Rectal smooth muscle tissue (tissue), 1 donor: ENCODE data around the gene CD68.

Experiments
- H3K27ac ChIP-seq: one replicate; pipeline ENCODE4 v1.7.0; 2013; ENCODE audit warnings: low read depth, low read length, inconsistent platforms
- H3K27me3 ChIP-seq: one replicate; pipeline ENCODE4 v1.7.0; 2013; ENCODE audit warnings: low read length; ENCODE audit not compliant: control insufficient read depth, insufficient read depth
- H3K36me3 ChIP-seq: one replicate; pipeline ENCODE4 v1.7.0; 2013; ENCODE audit warnings: low read length; ENCODE audit not compliant: control insufficient read depth, insufficient read depth
- H3K4me1 ChIP-seq: one replicate; pipeline ENCODE4 v1.7.0; 2013; ENCODE audit warnings: low read length; ENCODE audit not compliant: control insufficient read depth, insufficient read depth
- H3K4me3 ChIP-seq: one replicate; pipeline ENCODE4 v1.7.0; 2013; ENCODE audit warnings: low read length
- H3K9ac ChIP-seq: one replicate; pipeline ENCODE4 v1.7.0; 2013; ENCODE audit warnings: low read length

Gene CD68

GRCh38 chr17:7576432-7576937, 3.0 kb upstream of the CD68 start:
- Histone ChIP-seq H3K4me3 (no peak overlapping the region), H3K9ac (no peak overlapping the region), H3K36me3 (peaks cover 55% of the 10 kb centered on the region), H3K27ac (no peak overlapping the region), H3K27me3 (no peaks in the 10 kb centered on the region), H3K4me1 (peaks cover 5% of the 10 kb centered on the region)

- Histone ChIP-seq H3K9ac (no peak overlapping the region), H3K27me3 (no peaks in the 10 kb centered on the region), H3K4me3 (no peak overlapping the region), H3K27ac (no peak overlapping the region), H3K4me1 (peaks cover 10% of the 10 kb centered on the region), H3K36me3 (peaks cover 55% of the 10 kb centered on the region)
Measured at GRCh38 chr17:7577327-7578199, 1.9 kb upstream of the CD68 start.

GRCh38 chr17:7579834-7580603, 581 bp downstream of the CD68 start:
- no peak overlapping the region for H3K9ac ChIP-seq
- peak overlapping the region; percentile 35 for H3K4me3 ChIP-seq
- H3K27me3 ChIP-seq: no peaks in the 10 kb centered on the region
- peaks cover 44% of the 10 kb centered on the region for H3K36me3 ChIP-seq
- H3K4me1 ChIP-seq: peaks cover 16% of the 10 kb centered on the region
- peak overlapping the region; percentile 58 for H3K27ac ChIP-seq

- Histone ChIP-seq H3K4me3 (peak overlapping the region; percentile 35), H3K9ac (no peak overlapping the region), H3K36me3 (peaks cover 35% of the 10 kb centered on the region)
Measured at GRCh38 chr17:7580604-7581575, 1.5 kb downstream of the CD68 start.

GRCh38 chr17:7582396-7583252, 3.2 kb downstream of the CD68 start:
- Histone ChIP-seq H3K36me3 (peaks cover 18% of the 10 kb centered on the region), H3K9ac (no peak overlapping the region)

More at GRCh38 chr17:7580604-7581575, 1.5 kb downstream of the CD68 start:
- H3K4me1 ChIP-seq: peaks cover 16% of the 10 kb centered on the region
- no peaks in the 10 kb centered on the region for H3K27me3 ChIP-seq
- peak overlapping the region; percentile 58 for H3K27ac ChIP-seq

GRCh38 chr17:7583253-7584109, 4.0 kb downstream of the CD68 start, which contains the start of gene MPDU1:
Gene MPDU1 (plus strand): TSS chr17:7583852. CDS start chr17:7583863, 11 bp downstream.
- peaks cover 12% of the 10 kb centered on the region for H3K36me3 ChIP-seq
- H3K4me3 ChIP-seq: peak within 1 kb of the TSS; percentile 73
- peak within 1 kb of the TSS; percentile 68 for H3K9ac ChIP-seq
- peaks cover 17% of the 10 kb centered on the region for H3K4me1 ChIP-seq
- H3K27ac ChIP-seq: peak within 1 kb of the TSS; percentile 92
- no peaks in the 10 kb centered on the region for H3K27me3 ChIP-seq

More at GRCh38 chr17:7582396-7583252, 3.2 kb downstream of the CD68 start:
- Histone ChIP-seq H3K4me3 (peak overlapping the region; percentile 73), H3K27me3 (no peaks in the 10 kb centered on the region), H3K4me1 (peaks cover 16% of the 10 kb centered on the region), H3K27ac (peak overlapping the region; percentile 92)

GRCh38 chr17:7586673-7587419, 7.4 kb downstream of the CD68 start:
- no peak overlapping the region for H3K27ac ChIP-seq
- H3K27me3 ChIP-seq: no peaks in the 10 kb centered on the region
- H3K36me3 ChIP-seq: peaks cover 4% of the 10 kb centered on the region
- peaks cover 21% of the 10 kb centered on the region for H3K4me1 ChIP-seq
- H3K9ac ChIP-seq: no peak overlapping the region
- H3K4me3 ChIP-seq: no peak overlapping the region

- peaks cover 15% of the 10 kb centered on the region for H3K4me1 ChIP-seq
- H3K27ac ChIP-seq: no peak overlapping the region
- no peaks in the 10 kb centered on the region for H3K27me3 ChIP-seq
- H3K36me3 ChIP-seq: peaks cover 12% of the 10 kb centered on the region
- no peak overlapping the region for H3K4me3 ChIP-seq
- no peak overlapping the region for H3K9ac ChIP-seq
Measured at GRCh38 chr17:7587420-7588151, 8.1 kb downstream of the CD68 start.

- Histone ChIP-seq H3K9ac (peak overlapping the region; percentile 46), H3K36me3 (peaks cover 22% of the 10 kb centered on the region), H3K4me3 (peak overlapping the region; percentile 74), H3K27ac (peak overlapping the region; percentile 77), H3K4me1 (peaks cover 7% of the 10 kb centered on the region), H3K27me3 (no peaks in the 10 kb centered on the region)
Measured at GRCh38 chr17:7588553-7589203, 9.2 kb downstream of the CD68 start.
